ENCODE results near the gene NTNG2.

DNA sequence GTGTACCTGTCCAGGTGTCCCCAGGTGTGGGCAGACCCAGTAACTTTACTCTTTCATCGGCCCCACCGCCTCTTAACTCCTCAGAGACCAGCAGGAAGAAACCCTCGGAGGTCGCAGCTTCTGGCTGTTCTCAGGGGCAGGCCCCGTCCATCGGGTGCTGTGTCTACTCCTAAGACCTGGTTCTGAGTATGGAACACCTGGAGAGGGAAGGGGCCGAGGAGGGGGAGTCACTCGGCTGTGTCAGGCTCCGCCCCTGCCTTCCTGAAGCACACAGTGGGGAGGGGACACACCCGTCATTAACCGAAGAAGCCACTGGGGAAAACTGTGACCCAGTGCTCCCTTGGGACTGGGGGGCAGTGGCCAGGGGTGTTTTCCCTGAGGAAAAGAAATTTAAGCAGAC is 22.3 kb downstream of the NTNG2 start:
- TF ChIP-seq, protein P1, sequence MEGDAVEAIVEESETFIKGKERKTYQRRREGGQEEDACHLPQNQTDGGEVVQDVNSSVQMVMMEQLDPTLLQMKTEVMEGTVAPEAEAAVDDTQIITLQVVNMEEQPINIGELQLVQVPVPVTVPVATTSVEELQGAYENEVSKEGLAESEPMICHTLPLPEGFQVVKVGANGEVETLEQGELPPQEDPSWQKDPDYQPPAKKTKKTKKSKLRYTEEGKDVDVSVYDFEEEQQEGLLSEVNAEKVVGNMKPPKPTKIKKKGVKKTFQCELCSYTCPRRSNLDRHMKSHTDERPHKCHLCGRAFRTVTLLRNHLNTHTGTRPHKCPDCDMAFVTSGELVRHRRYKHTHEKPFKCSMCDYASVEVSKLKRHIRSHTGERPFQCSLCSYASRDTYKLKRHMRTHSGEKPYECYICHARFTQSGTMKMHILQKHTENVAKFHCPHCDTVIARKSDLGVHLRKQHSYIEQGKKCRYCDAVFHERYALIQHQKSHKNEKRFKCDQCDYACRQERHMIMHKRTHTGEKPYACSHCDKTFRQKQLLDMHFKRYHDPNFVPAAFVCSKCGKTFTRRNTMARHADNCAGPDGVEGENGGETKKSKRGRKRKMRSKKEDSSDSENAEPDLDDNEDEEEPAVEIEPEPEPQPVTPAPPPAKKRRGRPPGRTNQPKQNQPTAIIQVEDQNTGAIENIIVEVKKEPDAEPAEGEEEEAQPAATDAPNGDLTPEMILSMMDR (IDR thresholded peaks at IDR 0.05) = no peak
- TF ChIP-seq POLR2A (IDR thresholded peaks at IDR 0.05) = no peak
- no peak for TF ChIP-seq POLR2AphosphoS5 (IDR thresholded peaks at IDR 0.05)
